Measurements from ENCODE around the gene CPNE4.

CPNE4 gene

GRCh38 chr3:131701153-131701770 is 333.6 kb downstream of the CPNE4 start:
- Histone ChIP-seq H3K9me2 (replicated peaks; ENCODE audit: low read depth, low read length) (no peaks in the 10 kb centered on the region), H3K27me3 (ENCODE audit: insufficient read depth, low read length, poor library complexity, severe bottlenecking) (no peaks in the 10 kb centered on the region), H3F3A (ENCODE audit: low read depth) (no peaks in the 10 kb centered on the region), H3K9me3 (ENCODE audit: insufficient read depth, low read depth, low read length) (no peaks in the 10 kb centered on the region), H2AFZ (ENCODE audit: low read length) (no peak overlapping the region), H4K20me1 (ENCODE audit: insufficient read depth, low read length, poor library complexity, severe bottlenecking) (no peaks in the 10 kb centered on the region), H3K79me2 (ENCODE audit: insufficient read depth, low read length) (no peaks in the 10 kb centered on the region), H3K4me1 (ENCODE audit: insufficient read depth, low read length, poor library complexity, severe bottlenecking) (no peaks in the 10 kb centered on the region), H3K36me3 (ENCODE audit: insufficient read depth, low read length) (no peaks in the 10 kb centered on the region), H3K9ac (ENCODE audit: low read depth, low read length, poor library complexity, severe bottlenecking) (no peak overlapping the region), H3K4me2 (ENCODE audit: low read depth, low read length, poor library complexity, severe bottlenecking) (no peak overlapping the region), H3K4me3 (ENCODE audit: low read length, poor library complexity, severe bottlenecking) (no peak overlapping the region)
- no peak for TF ChIP-seq CTCF (conservative IDR thresholded peaks at IDR 0.05; ENCODE audit: low read length)

- Histone ChIP-seq H3K27me3 (ENCODE audit: insufficient read depth, low read length, poor library complexity, severe bottlenecking) (no peaks in the 10 kb centered on the region), H2AFZ (ENCODE audit: low read length) (no peak overlapping the region), H3K36me3 (ENCODE audit: insufficient read depth, low read length) (no peaks in the 10 kb centered on the region), H3K4me2 (ENCODE audit: low read depth, low read length, poor library complexity, severe bottlenecking) (no peak overlapping the region), H3K79me2 (ENCODE audit: insufficient read depth, low read length) (no peaks in the 10 kb centered on the region), H4K20me1 (ENCODE audit: insufficient read depth, low read length, poor library complexity, severe bottlenecking) (no peaks in the 10 kb centered on the region), H3K4me1 (ENCODE audit: insufficient read depth, low read length, poor library complexity, severe bottlenecking) (no peaks in the 10 kb centered on the region), H3K9me2 (replicated peaks; ENCODE audit: low read depth, low read length) (no peaks in the 10 kb centered on the region), H3K4me3 (ENCODE audit: low read length, poor library complexity, severe bottlenecking) (no peak overlapping the region), H3K9ac (ENCODE audit: low read depth, low read length, poor library complexity, severe bottlenecking) (no peak overlapping the region), H3K9me3 (ENCODE audit: insufficient read depth, low read depth, low read length) (no peaks in the 10 kb centered on the region), H3F3A (ENCODE audit: low read depth) (no peaks in the 10 kb centered on the region)
- TF ChIP-seq EZH2phosphoT487 (IDR thresholded peaks at IDR 0.05; ENCODE audit: borderline replicate concordance) = no peak
- TF ChIP-seq CTCF (conservative IDR thresholded peaks at IDR 0.05; ENCODE audit: low read length) = no peak
Observed at GRCh38 chr3:131699001-131699400, 335.8 kb downstream of the CPNE4 start.

GRCh38 chr3:131694376-131694775 is 340.4 kb downstream of the CPNE4 start:
- no peak for TF ChIP-seq EZH2phosphoT487 (IDR thresholded peaks at IDR 0.05; ENCODE audit: borderline replicate concordance)
- no peak for TF ChIP-seq CTCF (conservative IDR thresholded peaks at IDR 0.05; ENCODE audit: low read length)
- Histone ChIP-seq H3K27me3 (ENCODE audit: insufficient read depth, low read length, poor library complexity, severe bottlenecking) (no peaks in the 10 kb centered on the region), H3F3A (ENCODE audit: low read depth) (no peaks in the 10 kb centered on the region), H2AFZ (ENCODE audit: low read length) (no peak overlapping the region), H3K36me3 (ENCODE audit: insufficient read depth, low read length) (no peaks in the 10 kb centered on the region), H3K9me3 (ENCODE audit: insufficient read depth, low read depth, low read length) (no peaks in the 10 kb centered on the region), H3K4me3 (ENCODE audit: low read length, poor library complexity, severe bottlenecking) (no peak overlapping the region), H3K9ac (ENCODE audit: low read depth, low read length, poor library complexity, severe bottlenecking) (no peak overlapping the region), H3K9me2 (replicated peaks; ENCODE audit: low read depth, low read length) (no peaks in the 10 kb centered on the region), H3K4me1 (ENCODE audit: insufficient read depth, low read length, poor library complexity, severe bottlenecking) (no peaks in the 10 kb centered on the region), H4K20me1 (ENCODE audit: insufficient read depth, low read length, poor library complexity, severe bottlenecking) (no peaks in the 10 kb centered on the region), H3K4me2 (ENCODE audit: low read depth, low read length, poor library complexity, severe bottlenecking) (no peak overlapping the region), H3K79me2 (ENCODE audit: insufficient read depth, low read length) (no peaks in the 10 kb centered on the region)
